Endothelial cell of hepatic sinusoid (primary cell): ENCODE data around the gene PLD2.
"Not testable (repeated sequence)": the region's sequence is repeated elsewhere in the genome, so short reads cannot be mapped to it uniquely, and the experiment has no call there.

ENCODE experiments used
- in situ Hi-C: cut with HindIII; loops from 2 replicates; pipeline ENCODE4 v1.10.0; 2017; ENCODE audit warnings: low sequenced_read_pairs

Gene PLD2

GRCh38 chr17:4852567-4853207, 45.7 kb downstream of the PLD2 start:
- in situ Hi-C loops, result no loop called here

- in situ Hi-C loops, result no loop called here
Observed at GRCh38 chr17:4853208-4853671, 46.3 kb downstream of the PLD2 start.

- in situ Hi-C loops, result no loop called here
Observed at GRCh38 chr17:4854111-4854681, 47.2 kb downstream of the PLD2 start.

DNA sequence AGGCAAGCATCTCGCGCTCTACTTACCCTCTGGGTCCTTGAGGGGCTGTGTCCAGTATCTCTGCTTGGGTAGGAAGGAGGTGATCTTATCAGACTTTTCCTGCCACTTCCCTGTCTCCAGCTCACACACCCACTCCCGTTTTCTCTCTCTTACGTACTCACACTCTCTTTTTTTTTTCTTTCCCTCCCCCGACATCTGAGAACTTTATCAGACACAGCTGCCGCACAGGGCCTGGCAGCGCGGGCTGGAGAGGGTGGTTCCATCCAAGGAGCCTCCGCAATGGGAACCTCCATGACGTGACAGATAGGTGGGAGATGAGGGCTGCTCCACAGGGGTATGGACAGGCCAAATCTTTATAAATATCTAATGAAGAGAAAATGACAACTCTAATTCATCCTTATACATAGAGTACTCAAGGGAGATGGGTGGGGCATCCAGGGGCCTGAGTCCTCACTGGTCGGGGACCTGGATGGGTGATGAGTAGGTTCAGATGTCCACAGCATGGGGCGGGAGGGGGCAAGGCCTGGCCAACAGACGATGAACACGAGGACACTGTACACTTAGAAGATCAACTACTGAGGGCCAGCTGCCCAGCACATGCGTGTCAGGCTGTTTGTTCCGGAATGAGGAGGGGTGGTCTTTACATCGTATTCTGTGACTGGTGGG, 49.5 kb downstream of the PLD2 start:
- in situ Hi-C loops, result no loop called here

GRCh38 chr17:4856937-4857314, 50.0 kb downstream of the PLD2 start:
- in situ Hi-C loops, result no loop called here

- in situ Hi-C loops, result not testable (repeated sequence)
Observed at GRCh38 chr17:4857347-4857746, 50.4 kb downstream of the PLD2 start.

DNA sequence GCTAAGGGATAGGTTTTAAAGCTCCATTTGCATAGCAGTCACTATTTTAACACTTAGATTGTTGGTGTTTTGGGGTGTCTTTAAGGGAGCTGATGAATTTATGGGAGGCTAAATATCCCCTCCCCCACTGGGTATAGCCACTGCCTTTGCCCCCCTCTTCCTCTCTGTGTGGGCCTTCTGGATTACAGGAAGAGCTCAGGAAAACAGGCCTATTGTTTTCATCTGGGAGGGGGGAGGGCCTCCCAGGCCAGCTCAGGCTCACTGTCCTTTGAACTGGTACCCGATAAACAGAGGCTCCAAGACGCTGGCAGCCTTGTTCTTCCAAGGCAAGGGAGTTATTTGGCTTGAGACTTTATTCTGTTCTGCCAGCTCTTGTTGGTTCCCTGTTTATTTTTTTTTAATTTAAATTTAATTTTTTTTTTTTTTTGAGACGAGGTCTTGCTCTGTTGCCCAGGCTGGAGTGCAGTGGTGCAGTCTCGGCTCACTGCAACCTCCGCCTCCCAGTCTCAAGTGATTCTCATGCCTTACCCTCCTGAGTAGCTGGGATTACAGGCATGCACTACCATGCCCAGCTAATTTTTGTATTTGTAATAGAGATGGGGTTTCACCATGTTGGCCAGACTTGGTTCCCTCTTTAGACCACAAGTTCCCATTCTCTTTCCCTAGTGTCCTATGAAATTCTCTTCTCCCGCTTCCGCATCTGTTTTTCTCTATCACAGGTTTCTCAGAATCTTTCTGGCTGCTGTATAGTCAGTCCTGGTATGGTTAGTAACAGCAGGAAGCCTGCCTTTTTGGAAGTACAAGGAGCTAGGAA, 51.3 kb downstream of the PLD2 start:
- in situ Hi-C loops, result no loop called here

- in situ Hi-C loops, result no loop called here
Observed at GRCh38 chr17:4858882-4859260, 51.9 kb downstream of the PLD2 start.

DNA sequence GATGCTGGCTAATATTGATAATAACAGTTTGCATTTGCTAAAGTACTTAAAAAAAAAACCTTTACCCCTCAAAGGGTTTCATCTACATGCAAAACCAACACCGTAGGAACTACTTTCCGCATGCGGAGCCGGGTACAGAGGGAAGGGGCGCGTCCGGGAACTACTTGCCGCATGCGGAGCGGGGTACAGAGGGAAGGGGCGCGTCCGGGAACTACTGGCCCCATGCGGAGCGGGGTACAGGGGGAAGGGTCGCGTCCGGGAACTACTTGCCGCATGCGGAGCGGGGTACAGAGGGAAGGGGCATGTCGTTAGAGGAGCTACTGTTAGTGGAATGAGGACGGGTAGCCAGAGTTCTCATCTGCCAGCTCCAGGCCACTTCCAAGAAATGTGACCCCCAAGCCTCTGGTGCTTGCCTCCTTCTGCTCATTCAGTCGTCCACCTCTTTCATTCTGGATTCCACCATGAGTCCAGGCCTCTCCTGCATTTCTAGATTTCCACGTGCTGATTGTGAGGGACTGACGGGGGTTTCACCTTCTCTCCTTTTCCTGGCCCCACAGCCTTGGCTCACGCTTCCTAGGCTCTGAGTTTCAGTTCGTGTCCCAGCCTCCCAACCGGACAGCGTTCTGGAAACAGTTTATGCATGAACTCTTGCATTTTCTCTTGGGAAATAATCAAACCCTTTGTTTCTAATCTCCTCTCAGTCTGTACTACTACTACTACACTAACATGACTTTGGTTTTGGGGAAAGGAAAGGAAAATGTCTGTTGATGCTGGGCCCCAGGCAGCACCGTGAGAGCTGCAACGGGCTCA, 53.1 kb downstream of the PLD2 start:
- in situ Hi-C loops, result no loop called here

GRCh38 chr17:4860651-4861050, 53.7 kb downstream of the PLD2 start:
- in situ Hi-C loops, result no loop called here

DNA sequence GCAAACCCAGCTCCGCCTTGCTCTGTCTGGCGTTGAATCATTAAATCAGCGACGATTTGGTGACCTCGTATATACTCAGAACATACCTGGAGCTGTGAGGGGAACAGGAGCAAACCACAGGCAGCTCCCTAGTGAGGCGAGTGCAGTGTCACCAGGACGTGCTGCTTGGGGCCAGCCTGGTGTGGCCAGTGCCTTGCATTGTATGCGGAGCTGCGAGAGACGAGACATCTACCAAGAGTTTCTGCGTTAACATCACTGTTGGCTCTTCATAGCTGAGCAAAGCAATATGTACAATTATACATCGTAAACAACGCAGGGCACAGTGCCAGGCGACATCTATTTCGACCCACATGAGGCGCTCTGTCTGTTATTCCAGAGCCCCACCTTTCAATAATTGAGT, 54.1 kb downstream of the PLD2 start:
- in situ Hi-C loops, result no loop called here

DNA sequence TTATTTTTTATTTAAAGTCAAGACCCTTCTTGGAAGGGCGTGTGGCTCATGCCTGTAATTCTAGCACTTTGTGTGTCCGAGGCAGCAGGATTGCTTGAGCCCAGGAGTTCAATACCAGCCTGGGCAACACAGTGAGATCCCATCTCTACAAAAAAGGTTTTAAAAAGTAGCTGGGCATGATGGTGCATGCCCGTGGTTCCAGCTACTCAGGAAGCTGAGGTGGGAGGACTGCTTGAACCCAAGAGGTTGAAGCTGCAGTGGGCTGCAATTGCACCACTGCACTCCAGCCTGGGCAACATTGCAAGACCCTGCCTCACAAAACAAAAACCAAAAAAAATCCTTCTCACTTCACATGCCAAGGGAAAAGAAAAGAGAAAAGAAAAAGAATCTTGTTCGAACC, 55.8 kb downstream of the PLD2 start:
- in situ Hi-C loops, result no loop called here

DNA sequence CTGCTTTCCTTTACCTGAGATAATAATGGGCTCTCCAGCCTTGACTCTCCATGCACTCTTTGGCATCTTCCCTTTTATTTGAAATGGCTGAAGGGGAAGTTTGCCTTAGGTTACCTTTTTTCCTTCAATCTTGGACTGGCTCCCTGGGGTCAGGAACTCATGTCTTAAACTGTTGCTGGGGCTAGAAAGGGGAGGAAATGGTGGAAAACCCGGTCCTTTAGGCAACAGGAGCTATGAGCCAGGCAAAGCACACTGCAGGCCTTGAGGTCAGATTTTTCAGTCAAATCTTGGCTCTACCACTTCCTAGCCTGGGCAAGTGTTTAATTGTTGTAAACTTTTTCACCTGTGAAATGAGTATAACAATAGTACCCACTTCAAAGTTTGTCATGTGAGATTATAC, 56.4 kb downstream of the PLD2 start:
- in situ Hi-C loops, result no loop called here

GRCh38 chr17:4867535-4867934, 60.6 kb downstream of the PLD2 start:
- in situ Hi-C loops, result not testable (repeated sequence)

- in situ Hi-C loops, result not testable (repeated sequence)
Observed at GRCh38 chr17:4869058-4869998, 62.4 kb downstream of the PLD2 start.

DNA sequence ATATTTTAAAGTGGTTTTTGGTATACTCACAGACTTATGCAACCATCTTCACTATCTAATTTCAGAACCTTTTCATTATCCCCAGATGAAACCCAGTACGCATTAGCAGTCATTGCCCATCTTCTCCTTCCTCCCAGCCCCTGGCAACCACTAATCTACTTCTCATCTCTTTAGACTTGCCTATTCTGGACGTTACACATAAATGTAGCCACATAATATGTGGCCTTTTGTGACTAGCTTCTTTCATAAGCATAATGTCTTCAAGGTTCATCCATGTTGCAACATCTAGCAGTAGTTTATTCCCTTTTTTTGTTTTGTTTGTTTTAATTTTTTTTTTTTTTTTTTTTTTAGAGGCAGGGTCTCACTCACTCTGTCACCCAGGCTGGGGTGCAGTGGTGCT, 63.9 kb downstream of the PLD2 start:
- in situ Hi-C loops, result no loop called here

GRCh38 chr17:4872786-4873185, 65.8 kb downstream of the PLD2 start:
- in situ Hi-C loops, result no loop called here
